HepG2 (cell line): Measurements from ENCODE around the gene RBX1. TPM values are rescaled to one million over a fixed set of nuclear protein-coding genes. Genes with fewer than 3 reads are reported as not detected.
A peak's percentile ranks its signal among the peaks of the same experiment; 100 is the strongest.

Experiments used
- DRAP1 ChIP-seq: IDR thresholded peaks from 2 replicates; pipeline ENCODE4 v1.6.1; 2016; ENCODE audit warnings: missing genetic modification reagents, missing compliant biosample characterization
- HINFP ChIP-seq: sonication (generic); formaldehyde crosslinking; IDR thresholded peaks from 2 replicates; pipeline ENCODE4 v1.4.0; 2020; ENCODE audit warnings: low read depth, mild to moderate bottlenecking, missing genetic modification reagents
- KAT8 ChIP-seq: IDR thresholded peaks from 2 replicates; pipeline ENCODE4 v1.6.1; 2016; ENCODE audit warnings: missing genetic modification reagents, missing compliant biosample characterization
- MAX ChIP-seq: IDR thresholded peaks from 2 replicates; pipeline ENCODE4 v1.6.1; 2012; ENCODE audit warnings: inconsistent platforms
- NFKBIZ ChIP-seq: IDR thresholded peaks from 2 replicates; pipeline ENCODE4 v1.6.1; 2018; ENCODE audit warnings: missing genetic modification reagents, missing compliant biosample characterization
- NKX3-1 ChIP-seq: sonication (generic); formaldehyde crosslinking; IDR thresholded peaks from 2 replicates; pipeline ENCODE4 v1.5.0; 2020; ENCODE audit warnings: missing genetic modification reagents
- RXRB ChIP-seq: IDR thresholded peaks from 2 replicates; pipeline ENCODE4 v1.6.1; 2016; ENCODE audit warnings: borderline replicate concordance, missing genetic modification reagents, missing compliant biosample characterization
- ZFP41 ChIP-seq: sonication (generic); formaldehyde crosslinking; IDR thresholded peaks from 2 replicates; pipeline ENCODE4 v1.4.0; 2020; ENCODE audit warnings: mild to moderate bottlenecking, missing genetic modification reagents, borderline replicate concordance
- ZHX1 ChIP-seq: sonication (generic); formaldehyde crosslinking; IDR thresholded peaks from 2 replicates; pipeline ENCODE4 v1.8.1; 2022; ENCODE audit warnings: low read depth, mild to moderate bottlenecking, missing genetic modification reagents
- ZNF235 ChIP-seq: sonication (generic); formaldehyde crosslinking; IDR thresholded peaks from 2 replicates; pipeline ENCODE4 v1.8.1; 2023; ENCODE audit warnings: mild to moderate bottlenecking, missing genetic modification reagents, borderline replicate concordance
- ZNF687 ChIP-seq: sonication (generic); formaldehyde crosslinking; IDR thresholded peaks from 2 replicates; pipeline ENCODE4 v1.5.1; 2020; ENCODE audit warnings: mild to moderate bottlenecking, missing genetic modification reagents, moderate library complexity
- polyA plus RNA-seq, 8 experiments: library from polyadenylated mRNA; depleted of rRNA in 3 of 8; stranded (reverse) in 7 of 8; unstranded in 1 of 8; fragments of >200 nt; fragmentation: Illumina TruSeq in 4 of 8; extraction: Trizol in 4 of 8; gene quantifications; 2 replicates each; pipeline versions ENCODE4 v1.2.1 to v1.2.3, GENCODE V29; 2011 to 2016; ENCODE audit warnings: low read depth in 4 of 8, missing spikeins in 1 of 8, mixed read lengths in 1 of 8; ENCODE audit not compliant: insufficient read depth in 1 of 8
- total RNA-seq, 5 experiments: library from RNA; depleted of rRNA; stranded (reverse); fragments of >200 nt; fragmentation: Illumina TruSeq; extraction: Trizol; gene quantifications; 2 replicates each; pipeline ENCODE4 v1.2.3, GENCODE V29; 2016; ENCODE audit warnings: low read depth in 1 of 5

Gene RBX1
- total and polyA plus RNA-seq, 2 of the 13 experiments (the other 11 are each of a cell fraction or from before 2014, with no cell fraction given), result 84.9 to 90.2 TPM

- TF ChIP-seq ZNF687 (CRISPR knock-in tag), result peak; percentile 31; the same call in 1 of the 2 replicates
- TF ChIP-seq DRAP1, result no peak
- TF ChIP-seq HINFP (CRISPR knock-in tag), result no peak
- no peak for TF ChIP-seq MAX
- no peak for TF ChIP-seq ZFP41 (CRISPR knock-in tag)
- TF ChIP-seq KAT8 (CRISPR knock-in tag), result no peak
- no peak for TF ChIP-seq ZHX1 (CRISPR knock-in tag)
- TF ChIP-seq ZNF235, result no peak
- TF ChIP-seq RXRB (CRISPR knock-in tag), result no peak
- TF ChIP-seq NFKBIZ, result no peak
- TF ChIP-seq NKX3-1, result no peak
Measured at GRCh38 chr22:40982482-40983385, 31.6 kb downstream of the RBX1 start (continued).
